Neural cell (in vitro differentiated cells): ENCODE results near the gene CRTAP. TPM values are rescaled to one million over a fixed set of nuclear protein-coding genes. Genes with fewer than 3 reads are reported as not detected.
"Not testable (repeated sequence)": the region's sequence is repeated elsewhere in the genome, so short reads cannot be mapped to it uniquely, and the experiment has no call there.

Source experiments
- H2AFZ ChIP-seq: fragments of 200-600, 300-800 bp; sonication (generic), shearing (Covaris generic); 2 replicates; pipeline ENCODE4 v1.6.0; 2014; ENCODE audit warnings: low read depth, mild to moderate bottlenecking, antibody characterized with exemption, low read length, moderate library complexity
- H3F3A ChIP-seq: fragments of 200-600 bp; shearing (Covaris generic); 2 replicates; pipeline ENCODE4 v1.6.1; 2016; ENCODE audit warnings: mild to moderate bottlenecking, moderate library complexity, mixed read lengths, antibody characterized with exemption, low read length; ENCODE audit not compliant: insufficient read depth, poor library complexity, severe bottlenecking
- H3K27ac ChIP-seq: fragments of 200-600, 300-800 bp; sonication (generic), shearing (Covaris generic); 2 replicates; pipeline ENCODE4 v1.5.1; 2014; ENCODE audit warnings: mild to moderate bottlenecking, low read length, moderate library complexity
- H3K27me3 ChIP-seq: fragments of 300-800, 200-600 bp; sonication (generic), shearing (Covaris generic); 2 replicates; pipeline ENCODE4 v1.6.0; 2014; ENCODE audit warnings: mild to moderate bottlenecking, low read depth, low read length, moderate library complexity; ENCODE audit not compliant: insufficient read depth
- H3K36me3 ChIP-seq: fragments of 300-800, 200-600 bp; sonication (generic), shearing (Covaris generic); 2 replicates; pipeline ENCODE4 v1.5.1; 2014; ENCODE audit warnings: mild to moderate bottlenecking, antibody characterized with exemption, low read length, moderate library complexity; ENCODE audit not compliant: insufficient read depth
- H3K4me2 ChIP-seq: fragments of 300-800, 200-600 bp; sonication (generic), shearing (Covaris generic); 2 replicates; pipeline ENCODE4 v1.6.0; 2014; ENCODE audit warnings: mild to moderate bottlenecking, low read length
- H3K4me3 ChIP-seq: fragments of 300-800, 200-600 bp; sonication (generic), shearing (Covaris generic); 2 replicates; pipeline ENCODE4 v1.5.1; 2014; ENCODE audit warnings: mild to moderate bottlenecking, low read length, moderate library complexity
- H3K79me2 ChIP-seq: fragments of 200-600 bp; shearing (Covaris generic); replicated peaks from 2 replicates; pipeline ENCODE4 v1.6.0; 2014; ENCODE audit warnings: mild to moderate bottlenecking, low read length, moderate library complexity; ENCODE audit not compliant: insufficient read depth
- H3K9ac ChIP-seq: fragments of 300-800, 200-600 bp; sonication (generic), shearing (Covaris generic); 2 replicates; pipeline ENCODE4 v1.6.1; 2016; ENCODE audit warnings: mild to moderate bottlenecking, low read length, mixed read lengths
- H3K9me2 ChIP-seq: fragments of 200-600 bp; shearing (Covaris generic); 2 replicates; pipeline ENCODE4 v1.6.1; 2016; ENCODE audit warnings: mild to moderate bottlenecking, low read length, mixed read lengths; ENCODE audit not compliant: insufficient read depth
- H3K9me3 ChIP-seq: fragments of 200-600, 300-800 bp; sonication (generic), shearing (Covaris generic); 2 replicates; pipeline ENCODE4 v1.6.1; 2016; ENCODE audit warnings: mild to moderate bottlenecking, mixed run types, low read length, moderate library complexity, mixed read lengths
- H4K20me1 ChIP-seq: fragments of 200-600 bp; shearing (Covaris generic); 2 replicates; pipeline ENCODE4 v1.6.1; 2016; ENCODE audit warnings: mild to moderate bottlenecking, mixed run types; ENCODE audit not compliant: insufficient read depth
- CTCF ChIP-seq: fragments of 450-650 bp; IDR thresholded peaks from 2 replicates; pipeline ENCODE4 v1.5.1; 2014; ENCODE audit warnings: antibody characterized with exemption, mild to moderate bottlenecking, moderate library complexity; ENCODE audit not compliant: poor library complexity, severe bottlenecking
- EP300 ChIP-seq: fragments of 450-650 bp; conservative IDR thresholded peaks from 2 replicates; pipeline ENCODE4 v1.6.1; 2014; ENCODE audit warnings: antibody characterized with exemption, mild to moderate bottlenecking, moderate library complexity; ENCODE audit not compliant: poor library complexity, severe bottlenecking
- EZH2 ChIP-seq: fragments of 200-600, 300-800 bp; shearing (Covaris generic), sonication (generic); IDR thresholded peaks from 2 replicates; pipeline ENCODE4 v1.6.1; 2014; ENCODE audit warnings: antibody characterized with exemption, low read length, borderline replicate concordance, mild to moderate bottlenecking; ENCODE audit not compliant: insufficient read depth, poor library complexity, severe bottlenecking
- MXI1 ChIP-seq: fragments of 450-650 bp; conservative IDR thresholded peaks from 2 replicates; pipeline ENCODE4 v1.6.1; 2014; ENCODE audit warnings: antibody characterized with exemption, mild to moderate bottlenecking; ENCODE audit not compliant: poor library complexity, severe bottlenecking
- POLR2AphosphoS5 ChIP-seq: IDR thresholded peaks from 2 replicates; pipeline ENCODE4 v1.6.1; 2012
- RAD21 ChIP-seq: fragments of 450-650 bp; conservative IDR thresholded peaks from 2 replicates; pipeline ENCODE4 v1.6.1; 2014; ENCODE audit warnings: antibody characterized with exemption, mild to moderate bottlenecking, moderate library complexity
- REST ChIP-seq: IDR thresholded peaks from 2 replicates; pipeline ENCODE4 v1.6.1; 2012; ENCODE audit warnings: borderline replicate concordance
- SMC3 ChIP-seq: fragments of 450-650 bp; conservative IDR thresholded peaks from 2 replicates; pipeline ENCODE4 v1.6.1; 2014; ENCODE audit warnings: antibody characterized with exemption, mild to moderate bottlenecking, moderate library complexity; ENCODE audit not compliant: poor library complexity
- TAF1 ChIP-seq: IDR thresholded peaks from 2 replicates; pipeline ENCODE4 v1.6.1; 2012; ENCODE audit warnings: low read depth
- polyA plus RNA-seq: library from polyadenylated mRNA; depleted of rRNA; stranded (reverse); fragments of >200 nt; gene quantifications from 2 replicates; pipeline ENCODE4 v1.2.3, GENCODE V29; 2014

CRTAP gene
- polyA plus RNA-seq, 1 donor from 2014 or later: 7.1 TPM

- Histone ChIP-seq H2AFZ (no peak overlapping the region), H3K4me3 (no peak overlapping the region), H3K27ac (no peak overlapping the region), H3K9me3 (no peaks in the 10 kb centered on the region), H3K79me2 (no peaks in the 10 kb centered on the region), H3K27me3 (no peaks in the 10 kb centered on the region), H3K9ac (no peak overlapping the region), H3K36me3 (no peaks in the 10 kb centered on the region), H3K9me2 (no peaks in the 10 kb centered on the region), H3F3A (no peaks in the 10 kb centered on the region), H4K20me1 (no peaks in the 10 kb centered on the region), H3K4me2 (no peak overlapping the region)
- TF ChIP-seq RAD21: no peak
- TF ChIP-seq CTCF: no peak
- no peak for TF ChIP-seq REST
- TF ChIP-seq POLR2AphosphoS5: no peak
- TF ChIP-seq EP300: no peak
- no peak for TF ChIP-seq TAF1
- TF ChIP-seq EZH2: no peak
- TF ChIP-seq MXI1: no peak
- TF ChIP-seq SMC3: no peak
Observed at GRCh38 chr3:33159981-33160380, 46.2 kb downstream of the CRTAP start.

DNA sequence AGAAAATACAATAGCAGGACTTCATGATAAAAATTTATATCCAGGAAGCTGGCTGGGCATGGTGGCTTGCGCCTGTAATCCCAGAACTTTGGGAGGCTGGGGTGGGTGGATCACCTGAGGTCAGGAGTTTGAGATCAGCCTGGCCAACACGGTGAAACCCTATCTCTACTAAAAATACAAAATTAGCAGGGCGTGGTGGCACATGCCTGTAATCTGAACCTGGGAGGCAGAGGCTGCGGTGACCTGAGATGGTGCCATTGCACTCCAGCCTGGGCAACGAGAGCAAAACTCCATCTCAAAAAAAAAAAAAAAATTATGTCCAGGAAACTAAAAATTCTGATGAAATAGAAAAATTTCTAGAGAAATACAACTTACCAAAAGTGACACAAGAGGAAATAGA lies 48.8 kb downstream of the CRTAP start:
- H3K9ac ChIP-seq, H3K36me3 ChIP-seq, H3K27me3 ChIP-seq, H2AFZ ChIP-seq, H3K9me2 ChIP-seq, H4K20me1 ChIP-seq, H3F3A ChIP-seq, H3K79me2 ChIP-seq, H3K4me3 ChIP-seq, H3K4me2 ChIP-seq, H3K27ac ChIP-seq, H3K9me3 ChIP-seq: not testable (repeated sequence)

DNA sequence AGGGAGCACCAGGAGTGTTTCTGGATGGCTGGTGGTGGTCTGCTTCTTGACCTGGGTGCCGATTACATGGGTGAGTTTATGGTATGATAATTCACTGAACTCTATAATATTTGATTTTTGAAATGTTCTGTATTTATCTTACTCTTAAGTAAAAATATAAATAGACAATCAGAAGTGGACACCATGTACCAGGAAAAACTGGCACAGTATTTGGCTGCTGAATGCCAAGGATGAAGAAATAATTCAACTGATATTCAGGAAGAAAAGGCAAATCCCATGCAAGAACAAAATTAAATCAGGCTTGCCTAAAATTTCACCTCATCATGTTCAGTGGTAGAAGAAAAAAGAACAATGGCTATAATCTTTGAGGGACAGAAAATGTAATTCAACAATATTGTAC lies 51.6 kb downstream of the CRTAP start:
- no peak for TF ChIP-seq EP300
- TF ChIP-seq MXI1: no peak
- no peak for TF ChIP-seq POLR2AphosphoS5
- no peak for TF ChIP-seq REST
- H3K4me3 ChIP-seq: no peak overlapping the region
- no peaks in the 10 kb centered on the region for H3K36me3 ChIP-seq
- H3K79me2 ChIP-seq: no peaks in the 10 kb centered on the region
- H2AFZ ChIP-seq: no peak overlapping the region
- no peak overlapping the region for H3K4me2 ChIP-seq
- no peaks in the 10 kb centered on the region for H3K27me3 ChIP-seq
- no peaks in the 10 kb centered on the region for H3K9me3 ChIP-seq
- H3F3A ChIP-seq: no peaks in the 10 kb centered on the region
- H3K9me2 ChIP-seq: no peaks in the 10 kb centered on the region
- no peak overlapping the region for H3K9ac ChIP-seq
- no peaks in the 10 kb centered on the region for H4K20me1 ChIP-seq
- H3K27ac ChIP-seq: no peak overlapping the region
